Activated T-cell treated with anti-CD3 and anti-CD28 coated beads, Interleukin-2, amount 50 U/mL, for 72 hours (primary cell): ENCODE results near the gene KATNB1. TPM values are rescaled to one million over a fixed set of nuclear protein-coding genes. Genes with fewer than 3 reads are reported as not detected.

Experiments used
- ATAC-seq, 2 donors: fragments of 150-1000 bp; cut with Tn5 transposase; replicated peaks in 1 of 2; 2 replicates each; pipeline ENCODE4 v1.10.0; 2021; ENCODE audit warnings: moderate library complexity in 2 of 2, mild to moderate bottlenecking in 1 of 2
- DNase-seq, 2 donors: peaks; one replicate each; pipeline ENCODE4 v3.0.0; 2021 to 2022; ENCODE audit warnings: mixed read lengths in 1 of 2
- H3K27ac Mint-ChIP-seq: one replicate; pipeline ENCODE4 v1.8.0; 2022; ENCODE audit warnings: mild to moderate bottlenecking, moderate library complexity, mixed read lengths
- H3K27me3 Mint-ChIP-seq: one replicate; pipeline ENCODE4 v1.8.0; 2022; ENCODE audit warnings: low read depth, mixed read lengths
- H3K36me3 Mint-ChIP-seq, 2 donors: one replicate each; pipeline ENCODE4 v1.8.0; 2022; ENCODE audit warnings: mixed read lengths in 2 of 2, mild to moderate bottlenecking in 1 of 2; ENCODE audit not compliant: insufficient read depth in 2 of 2
- H3K4me1 Mint-ChIP-seq: one replicate; pipeline ENCODE4 v1.8.0; 2022; ENCODE audit warnings: low read depth, mixed read lengths
- H3K4me3 Mint-ChIP-seq, 2 donors: one replicate each; pipeline ENCODE4 v1.8.0; 2022; ENCODE audit warnings: mild to moderate bottlenecking in 2 of 2, mixed read lengths in 2 of 2, moderate library complexity in 2 of 2
- H3K9me3 Mint-ChIP-seq, 2 donors: one replicate each; pipeline ENCODE4 v1.8.0; 2022; ENCODE audit warnings: mixed read lengths in 2 of 2
- total RNA-seq, 2 donors: library from RNA; stranded (reverse); gene quantifications; one replicate each; pipeline ENCODE4 v1.2.3, GENCODE V29; 2022

The KATNB1 gene
- total RNA-seq, 2 donors from 2014 or later: 23.2 to 31.3 TPM

- Mint-ChIP-seq H3K9me3 (no peaks in the 10 kb centered on the region), H3K27ac (no peak overlapping the region), H3K4me1 (peaks cover 23% of the 10 kb centered on the region), H3K4me3 (no peak overlapping the region), H3K27me3 (peaks cover 49% of the 10 kb centered on the region), H3K36me3 (peaks cover 1 to 3% of the 10 kb centered on the region in 2 donors)
- DNase-seq (no peak), ATAC-seq (no peak)
These were observed 63.5 kb downstream of the KATNB1 start for GRCh38 chr16:57798953-57799599.

DNA sequence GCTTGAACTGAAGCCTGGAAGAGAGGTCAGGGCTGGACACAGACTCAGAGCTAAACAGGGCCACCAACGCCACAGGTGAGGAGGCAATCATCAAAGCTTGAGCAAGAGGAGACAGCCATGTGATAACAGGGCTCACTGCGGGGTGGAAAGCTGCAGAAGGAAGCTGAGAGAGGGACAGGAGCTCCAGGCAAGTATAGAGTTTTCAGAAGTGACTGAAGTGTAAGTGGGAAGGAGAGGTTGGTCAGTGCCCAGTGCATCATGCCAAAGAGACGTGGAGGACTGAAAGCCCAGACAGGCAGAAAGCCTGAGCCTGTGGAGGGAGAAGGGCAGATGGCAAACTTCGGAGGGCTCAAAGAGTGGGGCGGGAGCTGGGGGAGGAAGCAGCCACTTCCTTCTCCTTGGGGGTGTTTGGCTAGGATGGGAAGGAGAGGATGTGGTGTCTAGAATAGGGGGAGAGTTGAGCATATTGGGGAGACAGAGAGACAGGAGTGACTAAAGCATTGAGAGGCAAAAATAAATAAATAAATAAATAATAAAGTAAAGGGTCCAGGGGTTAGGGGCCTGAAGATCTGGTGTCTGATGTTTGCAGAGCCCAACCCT lies 64.1 kb downstream of the KATNB1 start:
- H3K9me3 Mint-ChIP-seq: no peaks in the 10 kb centered on the region
- peaks cover 1 to 3% of the 10 kb centered on the region in 2 donors for H3K36me3 Mint-ChIP-seq
- H3K4me1 Mint-ChIP-seq: peaks cover 23% of the 10 kb centered on the region
- H3K27ac Mint-ChIP-seq: no peak overlapping the region
- peaks cover 52% of the 10 kb centered on the region for H3K27me3 Mint-ChIP-seq
- no peak for DNase-seq
- ATAC-seq: no peak
- H3K4me3 Mint-ChIP-seq: no peak overlapping the region

DNA sequence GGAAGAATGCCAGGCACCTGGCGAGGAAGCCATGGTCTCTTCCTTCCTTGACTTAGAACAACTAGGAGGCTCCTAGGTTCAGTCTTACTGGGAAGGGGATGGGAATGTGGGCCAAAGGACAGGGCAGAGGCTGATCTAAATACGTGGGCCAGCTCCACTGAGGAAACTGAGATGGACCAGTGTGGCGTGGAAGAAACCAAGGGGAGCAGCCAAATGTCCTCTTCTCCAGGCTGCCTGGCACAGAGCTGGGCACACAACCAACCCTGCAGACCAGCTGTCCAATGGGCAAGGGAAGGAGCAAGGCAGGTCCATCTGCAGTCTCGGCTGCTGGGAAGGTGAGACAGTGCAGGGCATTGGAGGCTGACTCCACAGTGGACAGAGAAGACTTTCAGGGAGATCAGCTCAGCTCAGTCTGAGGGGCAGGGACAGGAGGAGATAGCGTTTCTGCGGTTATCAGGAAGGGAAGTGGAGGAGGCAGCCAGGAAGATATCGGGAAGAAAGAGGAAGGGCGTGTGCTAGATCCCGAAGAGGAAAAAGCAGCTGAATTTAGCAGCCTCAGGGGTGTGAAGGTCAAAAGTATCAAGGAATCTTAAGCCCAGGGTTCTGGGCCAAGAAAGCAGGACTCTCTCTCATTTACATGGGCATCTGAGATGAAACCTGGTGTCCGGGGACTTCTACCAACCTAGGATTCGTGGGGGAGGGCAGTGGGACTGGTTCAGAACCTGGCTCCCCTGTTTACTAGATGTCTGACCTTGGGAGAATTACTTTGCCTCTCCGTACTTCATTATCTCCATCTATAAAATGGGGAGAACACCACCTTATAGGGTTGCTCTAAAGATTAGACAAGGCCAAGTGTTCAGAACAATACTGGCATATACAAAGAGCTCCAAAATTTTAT lies 64.9 kb downstream of the KATNB1 start:
- Mint-ChIP-seq H3K4me3 (no peak overlapping the region), H3K9me3 (no peaks in the 10 kb centered on the region), H3K27ac (no peak overlapping the region), H3K4me1 (peaks cover 23% of the 10 kb centered on the region), H3K36me3 (peaks cover 1 to 3% of the 10 kb centered on the region in 2 donors), H3K27me3 (peaks cover 52% of the 10 kb centered on the region)
- no peak for ATAC-seq
- no peak for DNase-seq

GRCh38 chr16:57801098-57801808 lies 65.7 kb downstream of the KATNB1 start:
- peaks cover 55% of the 10 kb centered on the region for H3K27me3 Mint-ChIP-seq
- no peak for DNase-seq
- peaks cover 23% of the 10 kb centered on the region for H3K4me1 Mint-ChIP-seq
- no peaks in the 10 kb centered on the region for H3K9me3 Mint-ChIP-seq
- no peak for ATAC-seq
- H3K27ac Mint-ChIP-seq: no peak overlapping the region
- H3K36me3 Mint-ChIP-seq: peaks cover 1 to 3% of the 10 kb centered on the region in 2 donors
- H3K4me3 Mint-ChIP-seq: peak overlapping the region in 1 of 2 donors; percentile 36

DNA sequence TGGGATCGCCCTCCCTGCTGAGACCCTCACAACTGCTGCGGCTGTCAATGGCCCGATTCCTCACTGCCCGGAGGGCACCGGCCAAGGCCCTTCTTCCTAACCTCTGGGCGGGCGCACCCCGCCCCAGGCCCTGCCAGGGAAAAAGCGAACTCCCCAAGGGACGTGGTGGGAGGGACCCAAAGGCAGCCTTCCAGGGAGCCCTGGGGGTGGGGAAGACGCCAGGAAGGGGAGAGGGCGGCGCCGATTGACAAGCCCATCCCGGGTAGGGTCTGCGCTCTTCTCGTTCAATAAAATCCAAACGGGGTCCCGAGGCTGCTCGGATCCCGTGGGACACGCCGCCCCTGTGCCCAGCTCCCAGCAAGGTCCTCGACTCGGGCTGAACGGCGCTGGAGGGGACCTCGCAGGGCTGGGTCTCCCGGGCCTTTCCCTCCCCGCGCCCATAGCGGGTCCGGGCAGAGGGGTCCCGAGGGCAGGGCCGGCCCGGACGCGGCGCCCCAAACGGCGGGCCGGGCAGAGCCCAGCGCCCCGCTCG lies 66.3 kb downstream of the KATNB1 start:
- peaks cover 23% of the 10 kb centered on the region for H3K4me1 Mint-ChIP-seq
- peak in 1 of 2 donors; percentile 25 for ATAC-seq
- DNase-seq: no peak
- H3K36me3 Mint-ChIP-seq: peaks cover 1 to 3% of the 10 kb centered on the region in 2 donors
- H3K9me3 Mint-ChIP-seq: no peaks in the 10 kb centered on the region
- peaks cover 57% of the 10 kb centered on the region for H3K27me3 Mint-ChIP-seq
- no peak overlapping the region for H3K4me3 Mint-ChIP-seq
- no peak overlapping the region for H3K27ac Mint-ChIP-seq

- Mint-ChIP-seq H3K4me1 (peaks cover 25% of the 10 kb centered on the region), H3K27ac (peak within 1 kb of the TSS; percentile 12), H3K9me3 (no peaks in the 10 kb centered on the region), H3K36me3 (peaks cover 1 to 3% of the 10 kb centered on the region in 2 donors), H3K4me3 (peak within 1 kb of the TSS; percentile 89 to 90), H3K27me3 (peaks cover 58% of the 10 kb centered on the region)
- peak; percentile 73 to 77 for DNase-seq
- peak; percentile 81 to 87 for ATAC-seq
These were observed 67.0 kb downstream of the KATNB1 start, which contains the start of gene KIFC3 for GRCh38 chr16:57802341-57803133. KIFC3 (minus strand) TSS chr16:57802491; CDS start chr16:57798243, 4,248 bp downstream.

DNA sequence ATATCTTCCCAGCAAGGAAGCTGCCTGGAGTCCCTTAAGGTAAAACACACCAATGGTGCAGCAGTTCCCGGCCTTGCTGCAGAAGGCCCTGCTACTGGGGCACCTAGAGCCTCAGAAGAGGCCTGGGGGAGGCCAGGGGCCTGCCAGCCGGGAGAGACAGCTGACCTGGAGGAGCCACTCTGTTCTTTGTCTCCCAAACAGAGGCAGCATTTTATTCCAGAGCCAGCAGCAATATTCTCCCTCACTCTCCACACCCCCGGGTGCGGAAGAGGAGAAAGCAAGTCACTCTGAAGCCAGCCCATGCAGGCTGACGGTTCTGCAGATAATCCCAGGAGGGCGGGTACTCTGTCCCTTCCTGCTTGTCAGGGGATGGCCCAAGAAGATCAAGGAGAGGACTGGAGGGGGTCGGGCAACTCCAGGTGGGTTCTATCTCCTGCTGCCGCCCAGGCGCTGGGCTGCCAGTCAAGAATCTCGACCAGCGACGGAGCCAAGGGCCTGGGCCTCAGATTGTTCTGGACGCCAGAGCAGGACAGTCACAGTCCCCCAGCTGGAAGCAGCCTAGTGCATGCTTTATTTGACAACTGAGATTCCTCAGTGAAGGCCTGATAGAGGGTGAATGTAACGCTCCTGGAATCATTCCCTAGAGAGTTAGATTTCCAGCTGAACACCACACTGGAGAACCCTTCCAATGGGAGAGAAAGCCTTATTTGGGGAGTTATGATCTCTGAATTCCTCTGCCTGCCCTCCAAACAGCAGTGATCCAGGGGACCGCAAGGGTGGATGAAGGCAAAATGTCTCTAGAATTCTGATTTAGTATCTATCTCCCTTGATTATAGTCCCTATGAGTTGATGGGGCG lies 67.8 kb downstream of the KATNB1 start:
- DNase-seq (no peak), ATAC-seq (peak in 1 of 2 donors; percentile 2)
- Mint-ChIP-seq H3K27ac (no peak overlapping the region), H3K27me3 (peaks cover 65% of the 10 kb centered on the region), H3K4me1 (peaks cover 33% of the 10 kb centered on the region), H3K36me3 (peaks cover 1 to 3% of the 10 kb centered on the region in 2 donors), H3K4me3 (peak overlapping the region; percentile 89 to 90), H3K9me3 (no peaks in the 10 kb centered on the region)

DNA sequence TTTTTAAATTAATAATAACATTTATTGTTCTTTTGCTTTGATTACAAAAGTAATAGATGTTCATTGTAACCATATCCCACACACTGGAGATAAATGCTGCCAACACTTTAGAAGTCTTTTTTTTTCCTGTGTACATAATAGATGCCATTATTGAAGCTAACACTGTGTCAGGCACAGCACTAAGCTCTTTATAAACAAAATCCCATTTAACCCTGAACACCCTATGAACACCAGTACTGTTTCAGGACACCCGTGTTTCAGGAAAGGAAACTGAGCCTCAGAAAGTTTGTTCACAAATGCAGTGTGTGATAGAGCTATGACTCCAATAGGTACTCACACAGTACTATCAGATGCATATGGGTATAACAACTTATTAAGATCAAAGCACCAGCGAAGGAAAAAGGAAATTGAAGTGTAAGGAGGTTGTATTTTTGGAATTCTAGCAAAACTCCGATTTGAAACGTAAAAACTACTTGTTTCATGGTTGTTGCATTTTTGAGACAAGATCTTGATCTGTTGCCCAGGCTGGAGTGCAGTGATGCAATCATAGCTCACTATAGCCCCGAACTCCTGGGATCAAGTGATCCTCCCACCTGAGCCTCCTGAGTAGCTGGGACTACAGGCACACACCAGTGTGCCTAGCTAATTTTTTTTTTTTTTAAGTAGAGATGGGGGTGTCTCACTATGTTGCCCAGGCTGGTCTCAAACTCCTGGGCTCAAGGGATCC lies 68.7 kb downstream of the KATNB1 start:
- peaks cover 1 to 3% of the 10 kb centered on the region in 2 donors for H3K36me3 Mint-ChIP-seq
- no peak for ATAC-seq

DNA sequence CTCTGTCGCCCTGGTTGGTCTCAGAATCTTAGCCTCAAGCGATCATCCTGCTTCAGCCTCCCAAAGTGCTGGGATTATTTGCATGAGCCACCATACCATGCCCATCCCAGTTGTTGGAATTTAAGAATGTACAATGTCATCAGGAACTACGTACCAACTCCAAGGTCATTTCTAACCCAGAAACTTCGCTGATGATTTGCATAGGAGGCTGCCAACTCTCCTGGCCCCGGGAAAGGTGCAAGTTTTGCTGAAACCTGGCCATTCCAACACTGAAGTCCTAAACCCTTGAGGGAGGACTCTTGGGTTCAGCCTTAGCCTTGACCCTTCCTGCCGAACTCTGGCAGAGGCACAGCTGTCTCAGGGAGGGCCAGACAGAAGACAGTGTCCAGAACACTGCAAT lies 69.6 kb downstream of the KATNB1 start:
- Mint-ChIP-seq H3K4me3 (no peak overlapping the region), H3K36me3 (peaks cover 1 to 3% of the 10 kb centered on the region in 2 donors), H3K9me3 (no peaks in the 10 kb centered on the region), H3K27ac (no peak overlapping the region), H3K4me1 (peaks cover 34% of the 10 kb centered on the region), H3K27me3 (peaks cover 53% of the 10 kb centered on the region)
- no peak for DNase-seq
- ATAC-seq: no peak

More for the DNA sequence above, 68.7 kb downstream of the KATNB1 start:
- no peak for DNase-seq
- no peaks in the 10 kb centered on the region for H3K9me3 Mint-ChIP-seq
- H3K27ac Mint-ChIP-seq: no peak overlapping the region
- H3K4me1 Mint-ChIP-seq: peaks cover 32% of the 10 kb centered on the region
- no peak overlapping the region for H3K4me3 Mint-ChIP-seq
- H3K27me3 Mint-ChIP-seq: peaks cover 62% of the 10 kb centered on the region
